ENCODE data around the gene NCOR1.
"Not testable (repeated sequence)": the region's sequence is repeated elsewhere in the genome, so short reads cannot be mapped to it uniquely, and the experiment has no call there.

NCOR1 gene

GRCh38 chr17:16243385-16243784, 28.1 kb upstream of the NCOR1 start:
- Histone ChIP-seq H3K27ac (no peak overlapping the region), H3K4me2 (no peak overlapping the region), H3K79me2 (ENCODE audit: insufficient read depth, low read depth) (no peaks in the 10 kb centered on the region), H3K36me3 (ENCODE audit: insufficient read depth) (no peaks in the 10 kb centered on the region), H3K9ac (no peak overlapping the region), H3K4me1 (ENCODE audit: low read depth, poor library complexity, severe bottlenecking) (no peaks in the 10 kb centered on the region), H3K4me3 (IDR thresholded peaks at IDR 0.05; ENCODE audit: insufficient read depth, low read depth, low read length) (no peak overlapping the region), H2AFZ (ENCODE audit: low read depth) (no peak overlapping the region), H4K20me1 (ENCODE audit: insufficient read depth) (no peaks in the 10 kb centered on the region), H3K27me3 (ENCODE audit: insufficient read depth, low read depth) (no peaks in the 10 kb centered on the region)
- TF ChIP-seq CTCF (conservative IDR thresholded peaks at IDR 0.05; ENCODE audit: low read depth, low read length) = no peak

GRCh38 chr17:16241906-16242399, 26.6 kb upstream of the NCOR1 start:
- no peak overlapping the region for H2AFZ ChIP-seq (ENCODE audit: low read depth)
- H3K79me2 ChIP-seq (ENCODE audit: insufficient read depth, low read depth) = no peaks in the 10 kb centered on the region
- H3K4me2 ChIP-seq = no peak overlapping the region
- no peaks in the 10 kb centered on the region for H3K36me3 ChIP-seq (ENCODE audit: insufficient read depth)
- no peak for TF ChIP-seq CTCF (conservative IDR thresholded peaks at IDR 0.05; ENCODE audit: low read depth, low read length)
- no peak overlapping the region for H3K27ac ChIP-seq
- no peak overlapping the region for H3K4me3 ChIP-seq (IDR thresholded peaks at IDR 0.05; ENCODE audit: insufficient read depth, low read depth, low read length)
- H3K27me3 ChIP-seq (ENCODE audit: insufficient read depth, low read depth) = no peaks in the 10 kb centered on the region
- no peaks in the 10 kb centered on the region for H3K4me1 ChIP-seq (ENCODE audit: low read depth, poor library complexity, severe bottlenecking)
- H4K20me1 ChIP-seq (ENCODE audit: insufficient read depth) = no peaks in the 10 kb centered on the region
- H3K9ac ChIP-seq = no peak overlapping the region

- no peak overlapping the region for H3K4me2 ChIP-seq
- H3K9ac ChIP-seq = no peak overlapping the region
- TF ChIP-seq CTCF (conservative IDR thresholded peaks at IDR 0.05; ENCODE audit: low read depth, low read length) = no peak
- H3K4me3 ChIP-seq (IDR thresholded peaks at IDR 0.05; ENCODE audit: insufficient read depth, low read depth, low read length) = no peak overlapping the region
- H4K20me1 ChIP-seq (ENCODE audit: insufficient read depth) = no peaks in the 10 kb centered on the region
- no peaks in the 10 kb centered on the region for H3K79me2 ChIP-seq (ENCODE audit: insufficient read depth, low read depth)
- H3K27ac ChIP-seq = no peak overlapping the region
- H2AFZ ChIP-seq (ENCODE audit: low read depth) = no peak overlapping the region
- H3K4me1 ChIP-seq (ENCODE audit: low read depth, poor library complexity, severe bottlenecking) = no peaks in the 10 kb centered on the region
- no peaks in the 10 kb centered on the region for H3K27me3 ChIP-seq (ENCODE audit: insufficient read depth, low read depth)
- H3K36me3 ChIP-seq (ENCODE audit: insufficient read depth) = no peaks in the 10 kb centered on the region
Observed at GRCh38 chr17:16239931-16240330, 24.6 kb upstream of the NCOR1 start.

- no peak overlapping the region for H2AFZ ChIP-seq (ENCODE audit: low read depth)
- no peak overlapping the region for H3K4me3 ChIP-seq (IDR thresholded peaks at IDR 0.05; ENCODE audit: insufficient read depth, low read depth, low read length)
- H3K79me2 ChIP-seq (ENCODE audit: insufficient read depth, low read depth) = no peaks in the 10 kb centered on the region
- H3K9ac ChIP-seq = no peak overlapping the region
- no peaks in the 10 kb centered on the region for H4K20me1 ChIP-seq (ENCODE audit: insufficient read depth)
- H3K4me2 ChIP-seq = no peak overlapping the region
- H3K27me3 ChIP-seq (ENCODE audit: insufficient read depth, low read depth) = no peaks in the 10 kb centered on the region
- TF ChIP-seq CTCF (conservative IDR thresholded peaks at IDR 0.05; ENCODE audit: low read depth, low read length) = no peak
- H3K36me3 ChIP-seq (ENCODE audit: insufficient read depth) = no peaks in the 10 kb centered on the region
- H3K4me1 ChIP-seq (ENCODE audit: low read depth, poor library complexity, severe bottlenecking) = peaks cover 12% of the 10 kb centered on the region
- no peak overlapping the region for H3K27ac ChIP-seq
Observed at GRCh38 chr17:16232391-16232790, 17.1 kb upstream of the NCOR1 start.

- H2AFZ ChIP-seq (ENCODE audit: low read depth); H3K9ac ChIP-seq; H3K4me3 ChIP-seq (IDR thresholded peaks at IDR 0.05; ENCODE audit: insufficient read depth, low read depth, low read length); H3K4me2 ChIP-seq; H3K79me2 ChIP-seq (ENCODE audit: insufficient read depth, low read depth); H4K20me1 ChIP-seq (ENCODE audit: insufficient read depth); H3K27me3 ChIP-seq (ENCODE audit: insufficient read depth, low read depth); H3K36me3 ChIP-seq (ENCODE audit: insufficient read depth); H3K27ac ChIP-seq: not testable (repeated sequence)
- H3K4me1 ChIP-seq (ENCODE audit: low read depth, poor library complexity, severe bottlenecking) = peaks cover 12% of the 10 kb centered on the region
Observed at GRCh38 chr17:16229912-16230561, 14.7 kb upstream of the NCOR1 start.

Measured in KMS-11 (cell line).